Suppressor macrophage treated with lipopolysaccharide for 1 hour (primary cell): ENCODE data around the gene PPP1R3D.
A peak's percentile ranks its signal among the peaks of the same experiment; 100 is the strongest.
"Not testable (repeated sequence)": the region's sequence is repeated elsewhere in the genome, so short reads cannot be mapped to it uniquely, and the experiment has no call there.

Experiments used
- DNase-seq, 3 donors: peaks; one replicate each; pipeline ENCODE4 v3.0.0-alpha.2; 2020 to 2022

The PPP1R3D gene

GRCh38 chr20:59912609-59913008, 27.5 kb downstream of the PPP1R3D start:
- DNase-seq: peak; percentile 63 to 75 (median 72)

- no peak for DNase-seq
These were observed 29.1 kb downstream of the PPP1R3D start for GRCh38 chr20:59911041-59911440.

- DNase-seq: no peak
These were observed 31.2 kb downstream of the PPP1R3D start for GRCh38 chr20:59908855-59909254.

- DNase-seq: no peak
These were observed 36.5 kb downstream of the PPP1R3D start for GRCh38 chr20:59903621-59904020.

GRCh38 chr20:59902470-59902869, 37.6 kb downstream of the PPP1R3D start:
- no peak for DNase-seq

- no peak for DNase-seq
These were observed 44.2 kb downstream of the PPP1R3D start for GRCh38 chr20:59895908-59896307.

- no peak for DNase-seq
These were observed 48.5 kb downstream of the PPP1R3D start for GRCh38 chr20:59891581-59891980.

- not testable (repeated sequence) for DNase-seq
These were observed 50.1 kb downstream of the PPP1R3D start for GRCh38 chr20:59890035-59890434.

GRCh38 chr20:59888050-59888449, 52.1 kb downstream of the PPP1R3D start:
- DNase-seq: no peak
